SK-N-SH (cell line): ENCODE measurements around the gene NR1H2. TPM values are rescaled to one million over a fixed set of nuclear protein-coding genes. Genes with fewer than 3 reads are reported as not detected.

Experiments
- CTCF ChIA-PET: fragments of 300-600, 350-600 bp; formaldehyde crosslinking; extraction: SDS; loops from one replicate; lab custom pipeline; 2021; lab: Yijun Ruan, JAX
- POLR2A ChIA-PET: fragments of 350-600 bp; sonication (Branson Sonifier 250); formaldehyde crosslinking; extraction: SDS; loops from one replicate; lab custom pipeline; 2020; ENCODE audit warnings: antibody characterized with exemption, inconsistent platforms; lab: Yijun Ruan, JAX
- DNase-seq: peaks from one replicate; pipeline ENCODE4 v3.0.0; 2012
- H2AFZ ChIP-seq: fragments of 200-600 bp; sonication (generic); 2 replicates; pipeline ENCODE4 v1.8.1; 2016; ENCODE audit warnings: antibody characterized with exemption, mild to moderate bottlenecking, low read depth
- H3F3A ChIP-seq: fragments of 200-600 bp; sonication (generic); replicated peaks from 2 replicates; pipeline ENCODE3; 2016; ENCODE audit warnings: antibody characterized with exemption, mild to moderate bottlenecking; ENCODE audit not compliant: insufficient read depth
- H3K27ac ChIP-seq, 2 experiments: fragments of 200-500 bp in 1 of 2; fragments of 200-600 bp in 1 of 2; sonication (Bioruptor generic) in 1 of 2; sonication (generic), shearing (Covaris generic) in 1 of 2; 2 replicates each; pipeline versions ENCODE4 v1.5.1 to v1.6.1; 2014 to 2016; ENCODE audit warnings: low read depth in 2 of 2, inconsistent platforms in 1 of 2, low read length in 1 of 2, mild to moderate bottlenecking in 1 of 2, mixed read lengths in 1 of 2
- H3K27me3 ChIP-seq: fragments of 200-600 bp; sonication (generic), shearing (Covaris generic); 2 replicates; pipeline ENCODE4 v1.6.1; 2016; ENCODE audit warnings: mixed run types; ENCODE audit not compliant: insufficient read depth
- H3K36me3 ChIP-seq, 2 experiments: fragments of 200-500 bp in 1 of 2; fragments of 200-600 bp in 1 of 2; sonication (Bioruptor generic) in 1 of 2; sonication (generic) in 1 of 2; replicated peaks in 1 of 2; 2 replicates each; pipeline versions ENCODE3 to v1.5.1; 2014 to 2016; ENCODE audit warnings: low read length in 1 of 2, mild to moderate bottlenecking in 1 of 2; ENCODE audit not compliant: insufficient read depth in 2 of 2, control insufficient read depth in 1 of 2
- H3K4me1 ChIP-seq, 2 experiments: fragments of 200-500 bp in 1 of 2; fragments of 200-600 bp in 1 of 2; sonication (Bioruptor generic) in 1 of 2; sonication (generic), shearing (Covaris generic) in 1 of 2; 2 replicates each; pipeline versions ENCODE4 v1.5.1 to v1.6.1; 2014 to 2016; ENCODE audit warnings: low read depth in 1 of 2, low read length in 1 of 2, mixed run types in 1 of 2; ENCODE audit not compliant: insufficient read depth in 2 of 2, control insufficient read depth in 1 of 2
- H3K4me2 ChIP-seq: fragments of 200-600 bp; sonication (generic), shearing (Covaris generic); 2 replicates; pipeline ENCODE4 v1.6.1; 2017; ENCODE audit warnings: mixed run types
- H3K4me3 ChIP-seq, 2 experiments: fragments of 200-500 bp in 1 of 2; fragments of 200-600 bp in 1 of 2; sonication (Bioruptor generic) in 1 of 2; sonication (generic), shearing (Covaris generic) in 1 of 2; 2 replicates each; pipeline versions ENCODE4 v1.5.1 to v1.8.1; 2014 to 2016; ENCODE audit warnings: low read depth in 2 of 2, inconsistent platforms in 1 of 2, low read length in 1 of 2, mild to moderate bottlenecking in 1 of 2, mixed read lengths in 1 of 2, moderate library complexity in 1 of 2
- H3K79me2 ChIP-seq: fragments of 200-600 bp; sonication (generic); 2 replicates; pipeline ENCODE4 v1.8.1; 2017; ENCODE audit warnings: mild to moderate bottlenecking; ENCODE audit not compliant: insufficient read depth
- H3K9ac ChIP-seq: fragments of 200-600 bp; sonication (generic); 2 replicates; pipeline ENCODE4 v1.6.1; 2017; ENCODE audit warnings: mixed run types
- H3K9me2 ChIP-seq: fragments of 200-600 bp; sonication (generic); 2 replicates; pipeline ENCODE4 v1.6.1; 2017; ENCODE audit warnings: mixed run types
- H3K9me3 ChIP-seq: fragments of 200-600 bp; sonication (generic); 2 replicates; pipeline ENCODE4 v1.6.1; 2017; ENCODE audit warnings: mixed run types, mild to moderate bottlenecking, moderate library complexity
- H4K20me1 ChIP-seq: fragments of 200-600 bp; sonication (generic); 2 replicates; pipeline ENCODE4 v1.6.1; 2017; ENCODE audit warnings: mild to moderate bottlenecking, mixed run types; ENCODE audit not compliant: insufficient read depth
- CHD2 ChIP-seq: fragments of 150-350 bp; IDR thresholded peaks from 2 replicates; pipeline ENCODE4 v1.6.1; 2018; ENCODE audit warnings: low read length; ENCODE audit not compliant: partially characterized antibody
- CTCF ChIP-seq: fragments of 200-600 bp; sonication (generic); IDR thresholded peaks from 2 replicates; pipeline ENCODE4 v1.6.1; 2017; ENCODE audit warnings: antibody characterized with exemption, mild to moderate bottlenecking, moderate library complexity
- EP300 ChIP-seq, 2 experiments: IDR thresholded peaks; 2 replicates each; pipeline versions ENCODE4 v1.4.0 to v1.6.1; 2012; ENCODE audit warnings: borderline replicate concordance in 1 of 2, low read depth in 1 of 2, low read length in 1 of 2
- EZH2phosphoT487 ChIP-seq: fragments of 200-600 bp; sonication (generic); IDR thresholded peaks from 2 replicates; pipeline ENCODE4 v1.6.1; 2017; ENCODE audit warnings: low read depth, mixed run types, mild to moderate bottlenecking, antibody characterized with exemption, moderate library complexity, borderline replicate concordance
- FOSL2 ChIP-seq: IDR thresholded peaks from 2 replicates; pipeline ENCODE4 v1.4.0; 2012; ENCODE audit warnings: low read depth, mild to moderate bottlenecking, moderate library complexity, borderline replicate concordance
- FOXJ3 ChIP-seq: sonication (generic); formaldehyde crosslinking; IDR thresholded peaks from 2 replicates; pipeline ENCODE4 v1.5.1; 2020; ENCODE audit warnings: mild to moderate bottlenecking, missing genetic modification reagents
- GABPA ChIP-seq: IDR thresholded peaks from 2 replicates; pipeline ENCODE4 v1.4.0; 2012; ENCODE audit warnings: low read depth, mild to moderate bottlenecking
- GATA2 ChIP-seq: sonication (generic); formaldehyde crosslinking; IDR thresholded peaks from 2 replicates; pipeline ENCODE4 v1.5.0; 2020; ENCODE audit warnings: mild to moderate bottlenecking, missing genetic modification reagents
- MEF2A ChIP-seq: IDR thresholded peaks from 2 replicates; pipeline ENCODE4 v1.4.0; 2012; ENCODE audit warnings: low read depth, borderline replicate concordance
- MXI1 ChIP-seq: IDR thresholded peaks from 2 replicates; pipeline ENCODE4 v1.6.1; 2012; ENCODE audit warnings: mild to moderate bottlenecking, low read depth, low read length, improper control_type of control experiment
- NFIC ChIP-seq: IDR thresholded peaks from 2 replicates; pipeline ENCODE4 v1.4.0; 2012; ENCODE audit warnings: borderline replicate concordance
- POLR2AphosphoS5 ChIP-seq: IDR thresholded peaks from 2 replicates; pipeline ENCODE4 v1.6.1; 2012; ENCODE audit warnings: low read depth, low read length
- RAD21 ChIP-seq: IDR thresholded peaks from 2 replicates; pipeline ENCODE4 v1.6.1; 2012; ENCODE audit warnings: mild to moderate bottlenecking, low read length
- RCOR1 ChIP-seq: fragments of 150-350 bp; IDR thresholded peaks from 2 replicates; pipeline ENCODE4 v1.6.1; 2017; ENCODE audit warnings: antibody characterized with exemption, low read length
- SIN3A ChIP-seq: IDR thresholded peaks from 2 replicates; pipeline ENCODE4 v1.6.1; 2012; ENCODE audit warnings: low read depth, mild to moderate bottlenecking, low read length, moderate library complexity, borderline replicate concordance
- SMC3 ChIP-seq: IDR thresholded peaks from 2 replicates; pipeline ENCODE4 v1.6.1; 2012; ENCODE audit warnings: low read depth, low read length, improper control_type of control experiment
- TAF1 ChIP-seq: IDR thresholded peaks from 2 replicates; pipeline ENCODE4 v1.6.1; 2012; ENCODE audit warnings: low read depth, mild to moderate bottlenecking, low read length, moderate library complexity, borderline replicate concordance
- TCF12 ChIP-seq: IDR thresholded peaks from 2 replicates; pipeline ENCODE4 v1.4.0; 2012
- TEAD4 ChIP-seq: IDR thresholded peaks from 2 replicates; pipeline ENCODE4 v1.4.0; 2012; ENCODE audit warnings: mild to moderate bottlenecking, borderline replicate concordance; ENCODE audit not compliant: insufficient read depth
- USF2 ChIP-seq: fragments of 150-350 bp; IDR thresholded peaks from 2 replicates; pipeline ENCODE4 v1.6.1; 2017; ENCODE audit warnings: antibody characterized with exemption, low read length, low read depth, borderline replicate concordance
- YY1 ChIP-seq: IDR thresholded peaks from 2 replicates; pipeline ENCODE4 v1.4.0; 2012; ENCODE audit warnings: low read depth, mild to moderate bottlenecking
- WGBS: methylation state at CpG from one replicate; pipeline ENCODE4 v1.1.6; 2017; ENCODE audit warnings: low lambda C conversion rate; 5-methylcytosine and 5-hydroxymethylcytosine counted together
- polyA plus RNA-seq, 3 experiments: library from polyadenylated mRNA; depleted of rRNA; stranded (reverse); fragments of >200 nt; gene quantifications; 2 replicates each; pipeline ENCODE4 v1.2.3, GENCODE V29; 2012

The NR1H2 gene
- polyA plus RNA-seq, 1 of the 3 experiments (the other 2 are of a cell fraction): 108 TPM

GRCh38 chr19:50349277-50350057, 26.8 kb upstream of the NR1H2 start:
- Histone ChIP-seq H3K9ac (no peak overlapping the region), H3K4me2 (no peak overlapping the region), H2AFZ (no peak overlapping the region), H3K27me3 (no peaks in the 10 kb centered on the region), H3K4me3 (no peak overlapping the region), H3K79me2 (no peaks in the 10 kb centered on the region), H3F3A (no peaks in the 10 kb centered on the region), H3K4me1 (no peaks in the 10 kb centered on the region), H3K27ac (no peak overlapping the region), H3K36me3 (no peaks in the 10 kb centered on the region), H4K20me1 (no peaks in the 10 kb centered on the region), H3K9me3 (0 out of 2 replicates have a peak, but pooled peaks cover 11% of the 10 kb centered on the region), H3K9me2 (no peaks in the 10 kb centered on the region)
- ChIA-PET CTCF (no interaction called here), POLR2A (no interaction called here)
- no peak for DNase-seq
- TF ChIP-seq TEAD4 (no peak), YY1 (no peak), SIN3A (no peak), GABPA (no peak), RCOR1 (no peak), SMC3 (no peak), POLR2AphosphoS5 (no peak), USF2 (no peak), NFIC (no peak), MEF2A (no peak)
- 69% methylated on average over 20 of the region's 22 CpGs for WGBS

GRCh38 chr19:50352242-50352641, 24.0 kb upstream of the NR1H2 start:
- DNase-seq: no peak
- no peak overlapping the region for H3K4me2 ChIP-seq
- no peaks in the 10 kb centered on the region for H3K9me3 ChIP-seq
- H3K9ac ChIP-seq: no peak overlapping the region
- no peaks in the 10 kb centered on the region for H3K9me2 ChIP-seq
- no peaks in the 10 kb centered on the region for H3K36me3 ChIP-seq
- H3K79me2 ChIP-seq: no peaks in the 10 kb centered on the region
- no peaks in the 10 kb centered on the region for H3K27me3 ChIP-seq
- 25% methylated on average over 2 of the region's 4 CpGs for WGBS
- ChIA-PET POLR2A (interaction anchor here (1.1 kb wide), 1 partner anchor 19 kb away, joined by 3 read pairs; no protein-coding TSS in a partner anchor), CTCF (interaction anchor here (1.7 kb wide), 1 partner anchor 16 kb away, joined by 11 read pairs; no protein-coding TSS in a partner anchor)
- no peak overlapping the region for H3K27ac ChIP-seq
- H2AFZ ChIP-seq: no peak overlapping the region
- H3K4me3 ChIP-seq: no peak overlapping the region
- H4K20me1 ChIP-seq: no peaks in the 10 kb centered on the region
- TF ChIP-seq FOSL2 (no peak), TAF1 (no peak), CTCF (no peak), EP300 (IDR thresholded peaks at IDR 0.05; ENCODE audit: borderline replicate concordance in 1 of 2, low read depth in 1 of 2, low read length in 1 of 2) (no peak), EZH2phosphoT487 (no peak), MXI1 (no peak), NFIC (no peak), SIN3A (no peak), USF2 (no peak), TCF12 (no peak), FOXJ3 (CRISPR knock-in tag) (no peak), RAD21 (no peak), CHD2 (no peak), MEF2A (no peak), YY1 (no peak), RCOR1 (no peak), SMC3 (no peak), GATA2 (CRISPR knock-in tag) (no peak), POLR2AphosphoS5 (no peak)
- H3F3A ChIP-seq: no peaks in the 10 kb centered on the region
- H3K4me1 ChIP-seq: no peaks in the 10 kb centered on the region; a peak in 1 of 4 replicates
